GM19452 (cell line): ENCODE data around the gene NPIPA3.
"Not testable (repeated sequence)": the region's sequence is repeated elsewhere in the genome, so short reads cannot be mapped to it uniquely, and the experiment has no call there.

Experiments used
- ATAC-seq: cut with Tn5 transposase; IDR thresholded peaks from one replicate; pipeline ENCODE4 v1.9.1; 2021; ENCODE audit not compliant: unreplicated experiment

NPIPA3 gene

GRCh38 chr16:14703156-14704011 lies at the start of gene NPIPA3:
Gene NPIPA3 (plus strand): TSS chr16:14703411. CDS start chr16:14708944, 5,533 bp downstream.
- ATAC-seq, result peak; percentile 94

GRCh38 chr16:14658063-14658462 lies 45.1 kb upstream of the NPIPA3 start:
- ATAC-seq, result no peak

GRCh38 chr16:14667347-14668266 lies 35.6 kb upstream of the NPIPA3 start:
- ATAC-seq, result no peak

- no peak for ATAC-seq
Observed at GRCh38 chr16:14668556-14669223, 34.5 kb upstream of the NPIPA3 start.

- ATAC-seq, result no peak
Observed at GRCh38 chr16:14669776-14670175, 33.4 kb upstream of the NPIPA3 start.

GRCh38 chr16:14672403-14672971 lies 30.7 kb upstream of the NPIPA3 start:
- peak; percentile 73 for ATAC-seq

GRCh38 chr16:14676633-14677032 lies 26.6 kb upstream of the NPIPA3 start:
- no peak for ATAC-seq

GRCh38 chr16:14677627-14678026 lies 25.6 kb upstream of the NPIPA3 start:
- ATAC-seq, result no peak

- no peak for ATAC-seq
Observed at GRCh38 chr16:14678748-14679497, 24.3 kb upstream of the NPIPA3 start.

- not testable (repeated sequence) for ATAC-seq
Observed at GRCh38 chr16:14680396-14680795, 22.8 kb upstream of the NPIPA3 start.

- ATAC-seq, result no peak
Observed at GRCh38 chr16:14681115-14681514, 22.1 kb upstream of the NPIPA3 start.

GRCh38 chr16:14682121-14682520 lies 21.1 kb upstream of the NPIPA3 start:
- no peak for ATAC-seq

- ATAC-seq, result not testable (repeated sequence)
Observed at GRCh38 chr16:14685870-14686793, 17.1 kb upstream of the NPIPA3 start.

GRCh38 chr16:14694129-14694528 lies 9.1 kb upstream of the NPIPA3 start, which contains the start of gene PLA2G10:
Gene PLA2G10 (minus strand): TSS chr16:14694308. CDS start chr16:14694229, 79 bp downstream.
- ATAC-seq, result not testable (repeated sequence)

GRCh38 chr16:14701859-14702258 lies 1.4 kb upstream of the NPIPA3 start:
- not testable (repeated sequence) for ATAC-seq

- not testable (repeated sequence) for ATAC-seq
Observed at GRCh38 chr16:14702672-14703071, 539 bp upstream of the NPIPA3 start.

GRCh38 chr16:14733233-14733632 lies 30.0 kb downstream of the NPIPA3 start:
- not testable (repeated sequence) for ATAC-seq

- ATAC-seq, result not testable (repeated sequence)
Observed at GRCh38 chr16:14740832-14741385, 37.7 kb downstream of the NPIPA3 start.
